ENCODE data around the gene ZNF506. TPM values are rescaled to one million over a fixed set of nuclear protein-coding genes. Genes with fewer than 3 reads are reported as not detected.
"Not testable (repeated sequence)": the region's sequence is repeated elsewhere in the genome, so short reads cannot be mapped to it uniquely, and the experiment has no call there.

The ZNF506 gene
- total and polyA plus RNA-seq, 2 experiments from 2014 or later: 9.9 to 47.1 TPM

DNA sequence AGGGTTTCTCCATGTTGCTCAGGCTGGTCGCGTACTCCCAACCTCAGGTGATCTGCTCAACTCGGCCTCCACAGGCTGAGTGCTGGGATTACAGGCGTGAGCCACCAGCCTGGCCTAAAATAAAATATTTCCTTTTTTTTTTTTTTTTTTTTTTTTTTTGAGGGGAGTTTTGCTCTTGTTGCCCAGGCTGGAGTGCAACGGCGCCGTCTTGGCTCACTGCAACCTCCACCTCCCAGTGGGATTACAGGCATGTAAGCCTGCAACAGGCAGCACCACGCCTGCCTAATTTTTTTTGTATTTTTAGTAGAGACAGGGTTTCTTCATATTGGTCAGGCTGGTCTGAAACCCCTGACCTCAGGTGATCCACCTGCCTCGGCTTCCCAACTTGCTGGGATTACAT is 4.9 kb downstream of the ZNF506 start:
- H3K27me3 ChIP-seq: no peaks in the 10 kb centered on the region
- no peak for DNase-seq (ENCODE audit: low spot score)
- H3K27ac ChIP-seq: no peak overlapping the region
- TF ChIP-seq, protein P1, sequence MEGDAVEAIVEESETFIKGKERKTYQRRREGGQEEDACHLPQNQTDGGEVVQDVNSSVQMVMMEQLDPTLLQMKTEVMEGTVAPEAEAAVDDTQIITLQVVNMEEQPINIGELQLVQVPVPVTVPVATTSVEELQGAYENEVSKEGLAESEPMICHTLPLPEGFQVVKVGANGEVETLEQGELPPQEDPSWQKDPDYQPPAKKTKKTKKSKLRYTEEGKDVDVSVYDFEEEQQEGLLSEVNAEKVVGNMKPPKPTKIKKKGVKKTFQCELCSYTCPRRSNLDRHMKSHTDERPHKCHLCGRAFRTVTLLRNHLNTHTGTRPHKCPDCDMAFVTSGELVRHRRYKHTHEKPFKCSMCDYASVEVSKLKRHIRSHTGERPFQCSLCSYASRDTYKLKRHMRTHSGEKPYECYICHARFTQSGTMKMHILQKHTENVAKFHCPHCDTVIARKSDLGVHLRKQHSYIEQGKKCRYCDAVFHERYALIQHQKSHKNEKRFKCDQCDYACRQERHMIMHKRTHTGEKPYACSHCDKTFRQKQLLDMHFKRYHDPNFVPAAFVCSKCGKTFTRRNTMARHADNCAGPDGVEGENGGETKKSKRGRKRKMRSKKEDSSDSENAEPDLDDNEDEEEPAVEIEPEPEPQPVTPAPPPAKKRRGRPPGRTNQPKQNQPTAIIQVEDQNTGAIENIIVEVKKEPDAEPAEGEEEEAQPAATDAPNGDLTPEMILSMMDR (IDR thresholded peaks at IDR 0.05; ENCODE audit: poor library complexity): no peak
- TF ChIP-seq EZH2phosphoT487 (IDR thresholded peaks at IDR 0.05; ENCODE audit: low read depth, severe bottlenecking, unreplicated experiment) (no peak), EZH2 (IDR thresholded peaks at IDR 0.05; ENCODE audit: borderline replicate concordance) (no peak)
- H3K4me1 ChIP-seq (ENCODE audit: insufficient read depth): no peaks in the 10 kb centered on the region
- H3K36me3 ChIP-seq (replicated peaks; ENCODE audit: insufficient read depth, low read depth): peaks cover 3% of the 10 kb centered on the region
- no peak overlapping the region for H3K4me3 ChIP-seq
- no peak overlapping the region for H3K4me2 ChIP-seq
- H2AFZ ChIP-seq: no peak overlapping the region
- peaks cover 93% of the 10 kb centered on the region for H3K79me2 ChIP-seq
- peaks cover 11% of the 10 kb centered on the region for H3K9me3 ChIP-seq (ENCODE audit: low read depth)
- 96% methylated on average over 9 of the region's 9 CpGs for WGBS (ENCODE audit: low lambda C conversion rate, missing lambda C conversion rate)
- no peaks in the 10 kb centered on the region for H4K20me1 ChIP-seq (ENCODE audit: insufficient read depth, poor library complexity, severe bottlenecking)
- no peaks in the 10 kb centered on the region for H3K9me2 ChIP-seq (replicated peaks; ENCODE audit: insufficient read depth)

DNA sequence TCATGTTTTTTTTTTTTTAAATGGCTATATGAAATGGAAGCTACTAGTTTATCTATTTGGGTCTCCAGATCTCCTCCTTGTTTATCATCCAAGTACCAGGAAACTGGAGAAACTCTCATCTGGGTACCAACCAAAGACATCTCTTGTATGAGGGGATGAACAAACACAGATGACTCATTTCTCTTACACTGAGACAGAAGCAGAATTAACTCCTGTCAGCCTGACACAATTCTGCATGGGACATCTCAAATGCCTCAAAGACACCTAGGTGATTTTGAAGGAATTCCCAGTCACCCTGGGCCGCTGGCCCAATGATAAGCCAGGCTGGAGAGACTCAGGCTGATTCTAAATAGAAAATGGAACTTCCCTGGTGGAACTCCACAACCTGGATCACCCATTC is 9.6 kb downstream of the ZNF506 start:
- not testable (repeated sequence) for H3K4me3 ChIP-seq; H3K4me2 ChIP-seq; H3K9me2 ChIP-seq (replicated peaks; ENCODE audit: insufficient read depth); H3K27me3 ChIP-seq; DNase-seq (ENCODE audit: low spot score); H2AFZ ChIP-seq; H3K36me3 ChIP-seq (replicated peaks; ENCODE audit: insufficient read depth, low read depth); H3K27ac ChIP-seq; H3K4me1 ChIP-seq (ENCODE audit: insufficient read depth); H4K20me1 ChIP-seq (ENCODE audit: insufficient read depth, poor library complexity, severe bottlenecking)
- Histone ChIP-seq H3K79me2 (peaks cover 91% of the 10 kb centered on the region), H3K9me3 (ENCODE audit: low read depth) (peaks cover 18% of the 10 kb centered on the region)
- 90% methylated on average over 1 of the region's 1 CpG for WGBS (ENCODE audit: low lambda C conversion rate, missing lambda C conversion rate)

DNA sequence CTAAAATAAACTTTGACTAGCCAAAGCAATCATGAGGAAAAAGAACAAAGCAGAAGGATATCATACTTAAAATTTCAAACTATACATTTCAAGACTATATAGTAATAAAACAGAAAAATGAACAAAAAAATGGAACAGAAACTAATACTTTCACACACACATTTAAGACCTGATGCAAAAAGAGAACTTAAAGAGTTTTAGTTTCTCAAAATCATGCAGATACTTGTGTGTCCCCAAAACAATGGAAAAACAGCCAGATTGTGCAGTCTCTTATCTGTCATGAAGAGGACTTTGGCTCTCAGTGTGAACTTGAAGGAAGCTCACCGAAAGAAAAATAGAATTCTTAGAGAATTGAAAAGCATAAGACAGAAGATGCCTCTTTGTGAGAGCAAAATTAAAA is 16.1 kb downstream of the ZNF506 start:
- H2AFZ ChIP-seq: no peak overlapping the region
- no peaks in the 10 kb centered on the region for H3K9me2 ChIP-seq (replicated peaks; ENCODE audit: insufficient read depth)
- H3K27ac ChIP-seq: no peak overlapping the region
- 86% methylated on average over 1 of the region's 1 CpG for WGBS (ENCODE audit: low lambda C conversion rate, missing lambda C conversion rate)
- no peak for DNase-seq (ENCODE audit: low spot score)
- no peaks in the 10 kb centered on the region for H3K27me3 ChIP-seq
- H3K9me3 ChIP-seq (ENCODE audit: low read depth): peaks cover 56% of the 10 kb centered on the region
- H3K4me3 ChIP-seq: no peak overlapping the region
- H3K79me2 ChIP-seq: peaks cover 60% of the 10 kb centered on the region
- no peak overlapping the region for H3K4me2 ChIP-seq
- no peaks in the 10 kb centered on the region for H3K36me3 ChIP-seq (replicated peaks; ENCODE audit: insufficient read depth, low read depth)
- H3K4me1 ChIP-seq (ENCODE audit: insufficient read depth): no peaks in the 10 kb centered on the region
- H4K20me1 ChIP-seq (ENCODE audit: insufficient read depth, poor library complexity, severe bottlenecking): no peaks in the 10 kb centered on the region
- TF ChIP-seq EZH2phosphoT487 (IDR thresholded peaks at IDR 0.05; ENCODE audit: low read depth, severe bottlenecking, unreplicated experiment): no peak
- TF ChIP-seq, protein P1 (IDR thresholded peaks at IDR 0.05; ENCODE audit: poor library complexity): no peak
- no peak for TF ChIP-seq EZH2 (IDR thresholded peaks at IDR 0.05; ENCODE audit: borderline replicate concordance)

DNA sequence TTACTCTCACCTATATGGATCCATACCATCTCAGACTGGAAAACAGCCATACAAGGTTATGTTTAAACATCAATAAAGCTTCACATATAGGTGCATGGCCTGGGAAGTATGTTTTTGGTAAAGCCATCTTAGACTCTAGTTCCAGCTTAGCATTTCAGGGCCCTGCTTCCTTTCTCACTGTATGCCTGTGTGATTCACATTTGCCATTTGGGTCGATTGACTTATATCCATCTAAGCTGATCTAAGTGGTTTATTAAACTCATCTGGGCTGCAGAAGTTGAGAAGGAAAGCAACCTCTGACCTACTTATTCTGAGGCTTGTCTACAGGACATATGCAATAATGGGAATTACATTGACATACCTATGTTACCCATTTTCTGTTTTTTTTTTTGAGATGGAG is 33.5 kb downstream of the ZNF506 start:
- H3K9me3 ChIP-seq (ENCODE audit: low read depth): peaks cover 19% of the 10 kb centered on the region
- H3K27me3 ChIP-seq: no peaks in the 10 kb centered on the region
- 100% methylated on average over 1 of the region's 1 CpG for WGBS (ENCODE audit: low lambda C conversion rate, missing lambda C conversion rate)
- H3K9me2 ChIP-seq (replicated peaks; ENCODE audit: insufficient read depth): no peaks in the 10 kb centered on the region
- H3K79me2 ChIP-seq: no peaks in the 10 kb centered on the region
- no peak overlapping the region for H2AFZ ChIP-seq
- no peaks in the 10 kb centered on the region for H4K20me1 ChIP-seq (ENCODE audit: insufficient read depth, poor library complexity, severe bottlenecking)
- no peaks in the 10 kb centered on the region for H3K4me1 ChIP-seq (ENCODE audit: insufficient read depth)
- no peak for DNase-seq (ENCODE audit: low spot score)
- no peak overlapping the region for H3K4me2 ChIP-seq
- peaks cover 21% of the 10 kb centered on the region for H3K36me3 ChIP-seq (replicated peaks; ENCODE audit: insufficient read depth, low read depth)
- H3K4me3 ChIP-seq: no peak overlapping the region
- no peak overlapping the region for H3K27ac ChIP-seq
- TF ChIP-seq EZH2 (IDR thresholded peaks at IDR 0.05; ENCODE audit: borderline replicate concordance): no peak
- TF ChIP-seq, protein P1 (IDR thresholded peaks at IDR 0.05; ENCODE audit: poor library complexity): no peak
- no peak for TF ChIP-seq EZH2phosphoT487 (IDR thresholded peaks at IDR 0.05; ENCODE audit: low read depth, severe bottlenecking, unreplicated experiment)

DNA sequence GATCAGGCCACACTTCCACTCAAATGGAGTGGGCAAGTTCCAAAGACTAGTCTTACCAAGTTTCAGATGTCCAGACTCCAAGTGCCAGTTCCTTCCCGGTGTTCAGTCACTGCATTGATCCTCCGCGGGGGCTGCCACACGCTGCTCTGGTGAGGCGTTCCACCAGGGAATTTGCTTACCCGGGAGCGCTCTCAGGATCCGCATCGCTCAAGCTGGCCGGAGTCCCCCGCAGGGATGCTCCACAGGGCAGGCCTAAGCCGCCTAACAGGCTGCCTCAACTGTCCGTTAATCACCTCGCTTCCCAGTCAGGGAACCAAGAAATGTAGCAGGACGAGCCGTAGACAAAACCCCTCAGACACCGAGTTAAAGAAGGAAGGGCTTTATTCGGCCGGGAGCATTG is 36.1 kb downstream of the ZNF506 start:
- H3K4me1 ChIP-seq (ENCODE audit: insufficient read depth); H3K9me3 ChIP-seq (ENCODE audit: low read depth); DNase-seq (ENCODE audit: low spot score); H3K4me2 ChIP-seq; H3K27ac ChIP-seq; H3K27me3 ChIP-seq; H2AFZ ChIP-seq; H3K4me3 ChIP-seq; H4K20me1 ChIP-seq (ENCODE audit: insufficient read depth, poor library complexity, severe bottlenecking); H3K9me2 ChIP-seq (replicated peaks; ENCODE audit: insufficient read depth): not testable (repeated sequence)
- 98% methylated on average over 19 of the region's 19 CpGs for WGBS (ENCODE audit: low lambda C conversion rate, missing lambda C conversion rate)
- Histone ChIP-seq H3K79me2 (peaks cover 18% of the 10 kb centered on the region), H3K36me3 (replicated peaks; ENCODE audit: insufficient read depth, low read depth) (peaks cover 10% of the 10 kb centered on the region)
